Large intestine (tissue), 3 donors: ENCODE results near the gene SLC51B. TPM values are rescaled to one million over a fixed set of nuclear protein-coding genes. Genes with fewer than 3 reads are reported as not detected.

Source experiments
- DNase-seq, 2 donors: peaks; one replicate each; pipeline versions ENCODE4 v3.0.0 to v3.0.0-alpha.2; 2013
- H3K27ac ChIP-seq: one replicate; pipeline ENCODE4 v1.5.1; 2013; ENCODE audit warnings: low read length
- H3K27me3 ChIP-seq: 2 replicates; pipeline ENCODE4 v1.6.1; 2013; ENCODE audit warnings: low read length; ENCODE audit not compliant: control insufficient read depth, insufficient read depth
- H3K36me3 ChIP-seq: 2 replicates; pipeline ENCODE4 v1.6.1; 2013; ENCODE audit warnings: low read length; ENCODE audit not compliant: control insufficient read depth, insufficient read depth
- H3K4me1 ChIP-seq: one replicate; pipeline ENCODE4 v1.6.1; 2013; ENCODE audit warnings: low read length; ENCODE audit not compliant: control insufficient read depth, insufficient read depth
- H3K4me3 ChIP-seq: one replicate; pipeline ENCODE4 v1.5.1; 2013; ENCODE audit warnings: low read length
- H3K9me3 ChIP-seq: one replicate; pipeline ENCODE4 v1.6.1; 2013; ENCODE audit warnings: mild to moderate bottlenecking, low read depth, low read length, moderate library complexity; ENCODE audit not compliant: control insufficient read depth
- WGBS: methylation state at CpG from one replicate; pipeline ENCODE4 v1.1.5; 2013; ENCODE audit warnings: low lambda C conversion rate; ENCODE audit not compliant: insufficient coverage; 5-methylcytosine and 5-hydroxymethylcytosine counted together
- polyA plus RNA-seq: library from polyadenylated mRNA; unstranded; fragments of 120-200 nt; gene quantifications from one replicate; pipeline ENCODE4 v1.2.1, GENCODE V29; 2013

Gene SLC51B
- polyA plus RNA-seq, 1 donor: 20.2 TPM

DNA sequence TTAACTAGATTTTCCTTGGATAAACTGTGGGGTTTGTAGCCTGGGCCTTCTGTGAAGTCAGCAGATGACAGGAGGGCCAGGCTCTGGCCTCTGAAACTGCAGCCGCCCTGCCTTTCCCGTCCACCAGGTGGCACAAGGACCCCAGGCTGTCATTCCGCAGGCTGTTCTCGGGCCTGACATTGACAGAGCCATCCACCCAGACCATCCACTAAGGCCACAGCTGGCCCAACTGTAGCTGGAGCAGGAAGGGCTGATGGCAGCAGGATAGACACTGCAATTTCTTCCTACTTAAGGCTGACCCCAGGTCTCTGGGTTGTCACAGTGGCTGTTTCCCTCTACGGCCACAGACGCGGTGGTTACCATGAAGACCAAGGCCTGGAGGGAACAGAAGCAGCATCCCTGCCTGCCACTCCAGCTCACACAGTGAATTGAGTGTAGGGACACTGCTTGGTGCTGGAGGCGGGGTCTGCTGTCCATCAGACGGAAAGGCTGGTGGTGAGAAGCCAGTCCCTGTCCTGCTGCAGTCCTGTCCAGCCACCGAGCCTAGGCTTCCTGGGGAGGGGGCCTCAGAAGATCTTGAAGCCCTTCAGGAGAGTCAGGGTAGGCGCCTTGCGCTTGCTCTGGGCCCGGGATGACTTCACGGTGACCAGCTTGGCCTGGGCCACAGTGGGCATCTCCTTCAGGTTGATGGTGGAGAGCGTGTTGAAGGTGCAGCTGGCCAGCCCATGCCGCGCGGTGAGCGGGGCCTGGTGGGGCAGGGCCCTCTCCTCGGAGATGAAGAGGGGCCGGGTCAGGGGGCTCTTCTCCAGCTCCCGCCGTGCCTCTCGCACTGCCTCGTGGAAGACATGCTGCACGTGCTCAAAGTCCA lies 9.4 kb downstream of the SLC51B start:
- WGBS: no CpG with 5 or more reads among the region's 26 CpGs
- H3K27me3 ChIP-seq: no peaks in the 10 kb centered on the region
- DNase-seq: peak; percentile 67 to 76
- peaks cover 42% of the 10 kb centered on the region for H3K4me1 ChIP-seq
- peak overlapping the region; percentile 73 for H3K27ac ChIP-seq
- H3K4me3 ChIP-seq: no peak overlapping the region
- H3K9me3 ChIP-seq: no peaks in the 10 kb centered on the region
- H3K36me3 ChIP-seq: peaks cover 14% of the 10 kb centered on the region

GRCh38 chr15:65055201-65055870 lies 10.1 kb downstream of the SLC51B start:
- no peaks in the 10 kb centered on the region for H3K9me3 ChIP-seq
- peak overlapping the region; percentile 73 for H3K27ac ChIP-seq
- peak; percentile 75 to 84 for DNase-seq
- no peaks in the 10 kb centered on the region for H3K27me3 ChIP-seq
- WGBS: no CpG with 5 or more reads among the region's 6 CpGs
- peaks cover 39% of the 10 kb centered on the region for H3K4me1 ChIP-seq
- peaks cover 14% of the 10 kb centered on the region for H3K36me3 ChIP-seq
- H3K4me3 ChIP-seq: no peak overlapping the region

DNA sequence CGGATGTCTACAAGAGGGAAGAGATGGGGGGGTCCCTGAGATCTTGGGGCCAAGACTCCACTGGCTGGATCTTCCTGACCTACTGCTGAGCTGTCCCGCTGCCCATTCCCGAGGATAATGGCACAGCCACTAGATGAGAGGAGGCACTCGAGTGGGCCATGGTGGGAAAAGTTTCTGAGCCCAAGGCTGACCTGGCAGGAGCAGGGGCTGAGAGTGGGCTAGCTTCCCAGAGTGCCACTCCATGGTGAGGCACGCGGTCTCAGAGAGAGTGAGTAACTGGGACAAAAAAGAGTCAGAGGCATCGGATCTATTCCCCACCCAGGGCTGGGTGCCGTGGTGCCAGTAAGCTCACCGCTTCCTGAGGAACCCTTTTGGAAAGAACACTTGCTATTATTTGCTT lies 10.9 kb downstream of the SLC51B start:
- Histone ChIP-seq H3K27ac (peak overlapping the region; percentile 73), H3K9me3 (no peaks in the 10 kb centered on the region), H3K4me1 (peaks cover 39% of the 10 kb centered on the region), H3K36me3 (peaks cover 12% of the 10 kb centered on the region), H3K4me3 (no peak overlapping the region), H3K27me3 (no peaks in the 10 kb centered on the region)
- WGBS: no CpG with 5 or more reads among the region's 9 CpGs
- DNase-seq: no peak

- no peak overlapping the region for H3K4me3 ChIP-seq
- DNase-seq: peak; percentile 86 to 88
- no peaks in the 10 kb centered on the region for H3K27me3 ChIP-seq
- H3K9me3 ChIP-seq: no peaks in the 10 kb centered on the region
- peaks cover 39% of the 10 kb centered on the region for H3K4me1 ChIP-seq
- peaks cover 9% of the 10 kb centered on the region for H3K36me3 ChIP-seq
- H3K27ac ChIP-seq: peak overlapping the region; percentile 67
- no CpG with 5 or more reads among the region's 8 CpGs for WGBS
Observed at GRCh38 chr15:65056868-65057548, 11.8 kb downstream of the SLC51B start.

DNA sequence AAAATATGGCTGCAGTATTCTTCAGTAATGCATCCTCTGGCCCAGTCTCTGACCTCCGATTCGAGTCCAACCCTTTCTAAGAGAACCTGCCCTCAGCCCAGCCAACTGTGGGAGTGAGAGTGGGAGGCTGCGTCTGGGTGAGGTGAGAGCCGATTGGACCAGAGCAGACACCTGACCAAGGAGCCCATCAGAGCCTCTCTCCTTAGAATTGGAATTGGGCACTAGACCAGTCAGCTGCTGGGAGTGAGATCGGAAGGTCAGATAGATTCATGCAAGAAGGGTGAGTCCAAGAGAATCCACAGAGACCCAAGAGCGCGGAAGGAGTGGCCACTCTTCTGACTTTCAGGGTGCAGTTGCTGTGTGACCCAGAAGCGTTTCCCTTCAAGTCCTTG lies 12.4 kb downstream of the SLC51B start:
- H3K9me3 ChIP-seq: no peaks in the 10 kb centered on the region
- peaks cover 9% of the 10 kb centered on the region for H3K36me3 ChIP-seq
- H3K4me1 ChIP-seq: peaks cover 39% of the 10 kb centered on the region
- H3K27ac ChIP-seq: peak overlapping the region; percentile 67
- no CpG with 5 or more reads among the region's 8 CpGs for WGBS
- H3K27me3 ChIP-seq: no peaks in the 10 kb centered on the region
- DNase-seq: no peak
- H3K4me3 ChIP-seq: no peak overlapping the region

DNA sequence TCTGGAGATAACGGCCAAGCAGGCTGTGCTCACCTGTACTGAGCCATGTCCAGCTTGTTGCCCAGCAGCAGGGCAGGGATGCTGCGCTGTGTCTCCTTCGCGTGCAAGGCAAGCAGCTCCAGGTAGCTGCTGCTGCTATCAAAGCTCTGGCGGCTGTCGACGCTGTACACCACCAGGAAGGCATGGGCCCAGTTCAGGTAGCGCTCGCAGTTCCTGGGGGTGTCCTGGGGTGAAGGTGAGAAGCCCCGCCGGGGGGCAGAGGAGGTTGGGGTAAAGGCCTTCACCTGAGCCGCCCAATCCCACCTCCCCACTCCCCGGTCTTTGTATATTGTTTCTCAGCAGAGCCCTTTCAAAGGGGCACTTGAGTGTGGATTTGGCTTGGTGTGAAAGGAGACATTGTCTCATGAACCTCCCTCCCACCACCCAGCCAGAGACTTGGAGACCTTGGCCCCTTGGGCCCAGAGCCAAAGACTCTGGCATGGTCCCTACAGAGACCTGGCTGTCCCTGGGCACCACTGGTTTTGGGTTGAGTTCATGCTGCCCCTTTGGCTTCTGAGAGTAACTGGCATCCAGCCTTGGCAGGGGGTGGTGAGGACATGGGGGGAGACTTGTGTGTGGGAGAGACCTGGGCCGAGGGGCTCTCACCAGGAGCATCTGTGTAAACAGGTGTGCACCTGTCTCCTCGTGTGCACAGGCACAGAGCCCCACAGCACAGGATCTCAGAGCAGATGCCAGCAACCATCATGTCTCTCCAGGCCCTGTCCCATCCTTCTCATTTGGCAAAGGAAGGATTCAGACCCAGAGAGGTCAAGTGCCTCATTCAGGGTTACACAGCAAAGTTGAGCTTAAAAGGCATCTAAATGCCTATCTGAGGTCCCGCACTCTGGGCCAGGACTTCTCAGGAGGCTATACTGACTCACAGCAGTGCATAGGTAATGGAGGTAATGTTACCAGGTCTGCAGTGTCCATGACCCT lies 13.5 kb downstream of the SLC51B start:
- no peak overlapping the region for H3K4me3 ChIP-seq
- WGBS: no CpG with 5 or more reads among the region's 16 CpGs
- peaks cover 39% of the 10 kb centered on the region for H3K4me1 ChIP-seq
- H3K36me3 ChIP-seq: peaks cover 2% of the 10 kb centered on the region
- DNase-seq: no peak
- no peak overlapping the region for H3K27ac ChIP-seq
- H3K9me3 ChIP-seq: no peaks in the 10 kb centered on the region
- no peaks in the 10 kb centered on the region for H3K27me3 ChIP-seq

GRCh38 chr15:65059369-65059750 lies 14.2 kb downstream of the SLC51B start:
- Histone ChIP-seq H3K4me3 (no peak overlapping the region), H3K9me3 (no peaks in the 10 kb centered on the region), H3K4me1 (peaks cover 38% of the 10 kb centered on the region), H3K36me3 (no peaks in the 10 kb centered on the region), H3K27ac (no peak overlapping the region), H3K27me3 (no peaks in the 10 kb centered on the region)
- DNase-seq: no peak
- WGBS: no CpG with 5 or more reads among the region's 3 CpGs

GRCh38 chr15:65059931-65060596 lies 14.9 kb downstream of the SLC51B start:
- no peak for DNase-seq
- no peaks in the 10 kb centered on the region for H3K9me3 ChIP-seq
- no CpG with 5 or more reads among the region's 4 CpGs for WGBS

GRCh38 chr15:65060641-65061397 lies 15.6 kb downstream of the SLC51B start:
- DNase-seq: no peak
- Histone ChIP-seq H3K27ac (no peak overlapping the region), H3K4me1 (peaks cover 23% of the 10 kb centered on the region), H3K36me3 (no peaks in the 10 kb centered on the region), H3K4me3 (no peak overlapping the region), H3K9me3 (no peaks in the 10 kb centered on the region), H3K27me3 (peaks cover 2% of the 10 kb centered on the region)
- WGBS: no CpG with 5 or more reads among the region's 6 CpGs

More at GRCh38 chr15:65059931-65060596, 14.9 kb downstream of the SLC51B start:
- Histone ChIP-seq H3K27ac (no peak overlapping the region), H3K4me1 (peaks cover 31% of the 10 kb centered on the region), H3K27me3 (no peaks in the 10 kb centered on the region), H3K4me3 (no peak overlapping the region), H3K36me3 (no peaks in the 10 kb centered on the region)
